Endothelial cell of umbilical vein (primary cell): Measurements from ENCODE around the gene PPP1R1C. TPM values are rescaled to one million over a fixed set of nuclear protein-coding genes. Genes with fewer than 3 reads are reported as not detected.

ENCODE experiments used
- BruUV-seq: library from RNA; stranded (reverse); fragments of 400-500 nt; replicated peaks from 2 replicates; lab custom pipeline; 2021; lab: Mats Ljungman, UMichigan
- CTCF ChIA-PET: fragments of 300-600, 350-600 bp; sonication (Branson Sonifier 250); formaldehyde crosslinking; loops from one replicate; lab custom pipeline; 2021; ENCODE audit warnings: antibody characterized with exemption, inconsistent platforms; lab: Charles Lee
- POLR2A ChIA-PET: fragments of 300-600, 350-600 bp; sonication (Branson Sonifier 250); formaldehyde crosslinking; loops from one replicate; lab custom pipeline; 2021; ENCODE audit warnings: antibody characterized with exemption, inconsistent platforms; lab: Charles Lee
- DNase-seq: peaks from one replicate; pipeline ENCODE4 v3.0.0-alpha.2; 2011; ENCODE audit warnings: low read depth, low spot score
- FAIRE-seq: peaks from 2 replicates; lab custom pipeline; 2011; peaks lifted over from hg19 to GRCh38; lab: Jason Lieb, UNC
- H2AFZ ChIP-seq: 2 replicates; pipeline ENCODE4 v1.6.0; 2012; ENCODE audit warnings: low read depth, low read length, control low read depth, inconsistent platforms
- H3K27ac ChIP-seq: 2 replicates; pipeline ENCODE4 v1.5.1; 2011; ENCODE audit warnings: low read depth, mild to moderate bottlenecking, control low read depth, low read length, moderate library complexity; ENCODE audit not compliant: insufficient read depth
- H3K27me3 ChIP-seq, 2 experiments: 2 replicates each; pipeline versions ENCODE4 v1.6.0 to v1.6.1; 2011; ENCODE audit warnings: low read length in 2 of 2, mixed read lengths in 1 of 2; ENCODE audit not compliant: control insufficient read depth in 2 of 2, insufficient read depth in 2 of 2
- H3K36me3 ChIP-seq, 2 experiments: 2 replicates in 1 of 2; 3 replicates in 1 of 2; pipeline ENCODE4 v1.5.1; 2011; ENCODE audit warnings: low read length in 2 of 2, mild to moderate bottlenecking in 1 of 2, moderate library complexity in 1 of 2; ENCODE audit not compliant: control insufficient read depth in 2 of 2, insufficient read depth in 2 of 2; ENCODE audit errors: extremely low read depth in 1 of 2
- H3K4me1 ChIP-seq: 3 replicates; pipeline ENCODE4 v1.5.1; 2011; ENCODE audit warnings: mild to moderate bottlenecking, low read length; ENCODE audit not compliant: control insufficient read depth, insufficient read depth; ENCODE audit errors: extremely low read depth
- H3K4me2 ChIP-seq: 2 replicates; pipeline ENCODE4 v1.6.1; 2011; ENCODE audit warnings: low read length, control low read depth, mixed read lengths; ENCODE audit not compliant: insufficient read depth
- H3K4me3 ChIP-seq, 3 experiments: fragments of 200-600 bp in 1 of 3; sonication (generic), shearing (Covaris generic) in 1 of 3; replicated peaks in 1 of 3; 2 replicates each; pipeline ENCODE4 v1.5.1; 2011 to 2016; ENCODE audit warnings: control low read depth in 3 of 3, low read length in 3 of 3, mild to moderate bottlenecking in 2 of 3, inconsistent platforms in 1 of 3, low read depth in 1 of 3, moderate library complexity in 1 of 3; ENCODE audit not compliant: insufficient read depth in 1 of 3
- H3K79me2 ChIP-seq: 2 replicates; pipeline ENCODE4 v1.6.0; 2012; ENCODE audit warnings: low read length, inconsistent platforms; ENCODE audit not compliant: control insufficient read depth, insufficient read depth
- H3K9ac ChIP-seq: replicated peaks from 2 replicates; pipeline ENCODE3; 2011; ENCODE audit warnings: low read length, control low read depth; ENCODE audit not compliant: insufficient read depth; ENCODE audit errors: extremely low read depth
- H3K9me1 ChIP-seq: replicated peaks from 3 replicates; pipeline ENCODE4 v1.6.0; 2011; ENCODE audit warnings: mild to moderate bottlenecking, low read length; ENCODE audit not compliant: control insufficient read depth, insufficient read depth; ENCODE audit errors: extremely low read depth
- H3K9me3 ChIP-seq: replicated peaks from 2 replicates; pipeline ENCODE4 v1.5.1; 2012; ENCODE audit warnings: low read length, inconsistent platforms; ENCODE audit not compliant: control insufficient read depth, insufficient read depth
- H4K20me1 ChIP-seq: replicated peaks from 2 replicates; pipeline ENCODE3; 2011; ENCODE audit warnings: mild to moderate bottlenecking, low read length; ENCODE audit not compliant: control insufficient read depth, insufficient read depth; ENCODE audit errors: extremely low read depth
- CTCF ChIP-seq, 2 donors: IDR thresholded peaks; 1 replicate in 1 of 2; 2 replicates in 1 of 2; pipeline ENCODE4 v1.5.1; 2011; ENCODE audit warnings: low read length in 2 of 2, mild to moderate bottlenecking in 2 of 2, moderate library complexity in 2 of 2, control low read depth in 1 of 2, inconsistent platforms in 1 of 2, low read depth in 1 of 2; ENCODE audit not compliant: insufficient read depth in 1 of 2; ENCODE audit errors: extremely low read depth in 1 of 2
- EZH2 ChIP-seq: IDR thresholded peaks from 2 replicates; pipeline ENCODE4 v1.6.1; 2012; ENCODE audit warnings: borderline replicate concordance, low read depth, mild to moderate bottlenecking, moderate library complexity, low read length, inconsistent platforms; ENCODE audit not compliant: severe bottlenecking
- FOS ChIP-seq: IDR thresholded peaks from 2 replicates; pipeline ENCODE4 v1.6.1; 2011; ENCODE audit warnings: mild to moderate bottlenecking, low read length, moderate library complexity, borderline replicate concordance; ENCODE audit not compliant: insufficient read depth
- GATA2 ChIP-seq: IDR thresholded peaks from 2 replicates; pipeline ENCODE4 v1.7.0; 2011; ENCODE audit warnings: low read depth, mild to moderate bottlenecking, moderate library complexity, mixed read lengths, low read length; ENCODE audit not compliant: insufficient read length, insufficient read depth
- JUN ChIP-seq: IDR thresholded peaks from 2 replicates; pipeline ENCODE4 v1.6.1; 2011; ENCODE audit warnings: borderline replicate concordance, low read depth; ENCODE audit not compliant: insufficient read length, insufficient read depth
- MAX ChIP-seq: IDR thresholded peaks from 2 replicates; pipeline ENCODE4 v1.6.1; 2011; ENCODE audit not compliant: insufficient read depth, insufficient read length
- MYC ChIP-seq: IDR thresholded peaks from one replicate; pipeline ENCODE4 v1.6.1; 2011; ENCODE audit warnings: mild to moderate bottlenecking, low read depth, low read length
- POLR2A ChIP-seq: IDR thresholded peaks from 2 replicates; pipeline ENCODE4 v1.6.1; 2012; ENCODE audit warnings: low read depth, mild to moderate bottlenecking, control low read depth, low read length
- POLR2AphosphoS5 ChIP-seq: IDR thresholded peaks from 2 replicates; pipeline ENCODE4 v1.6.1; 2012; ENCODE audit warnings: low read depth, mild to moderate bottlenecking, control low read depth, low read length, moderate library complexity; ENCODE audit not compliant: insufficient read depth
- dilution Hi-C: fragments of 300-500 bp; cut with MboI; formaldehyde crosslinking; loops from one replicate; pipeline ENCODE4 v1.15.0; 2019; ENCODE audit warnings: low sequenced_read_pairs; ENCODE audit not compliant: extremely low pct_ligation_motif_present
- intact Hi-C: fragments of 100-400 bp; cut with micrococcal nuclease; formaldehyde crosslinking; loops from one replicate; pipeline ENCODE4 v1.10.0; 2022
- polyA plus RNA-seq, 4 experiments: library from polyadenylated mRNA; depleted of rRNA in 3 of 4; stranded (reverse) in 3 of 4; unstranded in 1 of 4; fragments of >200 nt; gene quantifications; 2 replicates each; pipeline versions ENCODE4 v1.2.1 to v1.2.3, GENCODE V29; 2011 to 2012; ENCODE audit warnings: missing spikeins in 1 of 4
- total RNA-seq: library from RNA; stranded (reverse); gene quantifications from 2 replicates; pipeline ENCODE4 v1.2.3, GENCODE V29; 2021

Gene PPP1R1C
- total and polyA plus RNA-seq, 2 donors (not counting 3 experiments of a cell fraction or from before 2014, with no cell fraction given): 0.26 TPM; not detected in 1

- Histone ChIP-seq H3K4me3 (no peak overlapping the region), H3K4me1 (peaks cover 37% of the 10 kb centered on the region), H2AFZ (no peak overlapping the region), H3K79me2 (no peaks in the 10 kb centered on the region), H4K20me1 (no peaks in the 10 kb centered on the region), H3K4me2 (no peak overlapping the region), H3K9ac (no peak overlapping the region), H3K36me3 (no peaks in the 10 kb centered on the region), H3K9me1 (no peaks in the 10 kb centered on the region), H3K27ac (no peak overlapping the region), H3K9me3 (no peaks in the 10 kb centered on the region), H3K27me3 (no peaks in the 10 kb centered on the region)
- POLR2A ChIA-PET: no interaction called here
- dilution Hi-C loops: no loop called here
- DNase-seq (no peak), FAIRE-seq (no peak)
- intact Hi-C loops: no loop called here
- BruUV-seq: no TSS peak
- TF ChIP-seq CTCF (IDR thresholded peaks at IDR 0.05; ENCODE audit: extremely low read depth in 1 of 2, insufficient read depth in 1 of 2, low read depth in 1 of 2, low read length in 2 of 2) (no peak), GATA2 (no peak), POLR2AphosphoS5 (no peak), POLR2A (no peak), FOS (no peak), MAX (no peak), JUN (no peak), MYC (no peak), EZH2 (no peak)
- CTCF ChIA-PET: interaction anchor here (1.1 to 1.6 kb wide), 2 partner anchors 21 to 215 kb away, joined by 3 read pairs; no protein-coding TSS in a partner anchor
Measured at GRCh38 chr2:181957668-181958067, 28.0 kb upstream of the PPP1R1C start.
